Stimulated activated CD8-positive, alpha-beta memory T cell treated with anti-CD3 and anti-CD28 coated beads, Interleukin-12 subunit alpha, Interleukin-12 subunit beta, amount 100 ng/mL, for 24 hours (primary cell): ENCODE results near the gene TFAM.
"Not testable (repeated sequence)": the region's sequence is repeated elsewhere in the genome, so short reads cannot be mapped to it uniquely, and the experiment has no call there.

Experiments used
- DNase-seq: peaks from one replicate; pipeline ENCODE4 v3.0.0-alpha.2; 2020; ENCODE audit errors: extremely low read depth

Gene TFAM

GRCh38 chr10:58372607-58373441 is 12.4 kb upstream of the TFAM start:
- no peak for DNase-seq

GRCh38 chr10:58373442-58373827 is 11.8 kb upstream of the TFAM start:
- DNase-seq, result no peak

- no peak for DNase-seq
Measured at GRCh38 chr10:58382489-58382995, 2.7 kb upstream of the TFAM start.

GRCh38 chr10:58384095-58384494 is 1.1 kb upstream of the TFAM start:
- no peak for DNase-seq

GRCh38 chr10:58384544-58384998 is 639 bp upstream of the TFAM start:
- DNase-seq, result no peak

GRCh38 chr10:58385784-58386112 is 538 bp downstream of the TFAM start:
- no peak for DNase-seq

- DNase-seq, result no peak
Measured at GRCh38 chr10:58389024-58389423, 3.8 kb downstream of the TFAM start.

- no peak for DNase-seq
Measured at GRCh38 chr10:58393317-58393716, 8.1 kb downstream of the TFAM start.

GRCh38 chr10:58394471-58394870 is 9.3 kb downstream of the TFAM start:
- no peak for DNase-seq

- DNase-seq, result no peak
Measured at GRCh38 chr10:58396057-58396456, 10.8 kb downstream of the TFAM start.

- DNase-seq, result no peak
Measured at GRCh38 chr10:58397830-58398229, 12.6 kb downstream of the TFAM start.

GRCh38 chr10:58399410-58399809 is 14.2 kb downstream of the TFAM start:
- no peak for DNase-seq

- DNase-seq, result no peak
Measured at GRCh38 chr10:58400609-58401008, 15.4 kb downstream of the TFAM start.

GRCh38 chr10:58404001-58404400 is 18.8 kb downstream of the TFAM start:
- DNase-seq, result no peak

GRCh38 chr10:58409956-58410610 is 24.9 kb downstream of the TFAM start:
- DNase-seq, result no peak

- DNase-seq, result no peak
Measured at GRCh38 chr10:58412502-58412961, 27.3 kb downstream of the TFAM start.

GRCh38 chr10:58414270-58415041 is 29.2 kb downstream of the TFAM start:
- DNase-seq, result no peak

- no peak for DNase-seq
Measured at GRCh38 chr10:58415757-58416156, 30.5 kb downstream of the TFAM start.

GRCh38 chr10:58417902-58418301 is 32.7 kb downstream of the TFAM start:
- DNase-seq, result not testable (repeated sequence)

GRCh38 chr10:58424176-58424575 is 39.0 kb downstream of the TFAM start:
- no peak for DNase-seq

GRCh38 chr10:58428436-58428835 is 43.2 kb downstream of the TFAM start:
- not testable (repeated sequence) for DNase-seq

- no peak for DNase-seq
Measured at GRCh38 chr10:58431903-58432302, 46.7 kb downstream of the TFAM start.
